EL (cell line): ENCODE measurements around the gene NCOA1.
A peak's percentile ranks its signal among the peaks of the same experiment; 100 is the strongest.

Experiments
- DNase-seq: peaks from one replicate; pipeline ENCODE4 v3.0.0-alpha.2; 2016

The NCOA1 gene

DNA sequence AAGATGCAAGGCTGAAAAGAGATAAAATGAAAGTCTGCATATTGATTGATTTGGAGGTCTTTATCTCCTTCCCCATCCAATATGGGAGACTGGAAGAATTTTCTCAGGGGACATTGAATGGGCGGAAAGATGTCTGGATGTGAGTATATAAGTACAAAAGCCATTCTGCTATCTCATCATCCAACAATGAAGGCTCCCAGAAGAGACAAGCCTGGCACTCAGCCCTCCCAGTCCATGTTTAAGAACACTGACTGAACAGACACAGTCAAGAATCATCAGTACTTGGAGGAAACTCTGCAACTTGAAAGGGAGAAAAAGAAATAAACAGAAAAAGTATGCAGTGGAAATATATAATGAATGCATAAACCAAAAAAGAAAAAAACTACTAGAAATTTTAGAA, 221.2 kb downstream of the NCOA1 start:
- DNase-seq, result no peak

DNA sequence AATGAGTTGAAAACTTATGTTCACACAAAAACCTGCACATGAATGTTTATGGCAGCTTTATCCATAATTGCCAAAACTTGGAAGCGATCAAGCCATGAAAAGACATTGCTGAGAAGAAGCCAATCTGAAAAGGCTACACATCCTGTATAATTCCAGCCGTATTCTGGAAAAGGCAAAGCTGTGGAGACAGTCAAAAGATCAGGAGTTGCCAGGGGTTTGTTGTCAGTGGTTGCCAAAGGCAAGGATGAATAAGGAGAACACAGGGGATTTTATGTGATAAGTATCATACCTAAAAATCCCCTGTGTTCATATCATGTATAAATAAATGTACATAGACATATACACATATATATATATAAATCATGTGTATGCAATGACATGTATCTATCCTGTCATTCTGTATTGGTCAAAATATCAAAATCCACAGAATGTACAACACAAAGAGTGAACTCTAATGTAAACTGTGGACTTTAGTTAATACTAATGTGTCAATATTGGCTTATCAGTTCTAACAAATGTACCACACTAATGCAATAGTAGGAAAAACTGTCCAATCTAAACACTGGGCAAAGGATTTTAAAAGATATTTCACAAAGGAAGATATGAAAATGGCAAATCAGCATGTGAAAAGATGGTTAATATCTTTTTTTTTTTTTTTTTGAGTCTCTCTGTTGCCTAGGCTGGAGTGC, 226.4 kb downstream of the NCOA1 start:
- DNase-seq, result no peak

GRCh38 chr2:24720310-24720709, 229.3 kb downstream of the NCOA1 start:
- no peak for DNase-seq

DNA sequence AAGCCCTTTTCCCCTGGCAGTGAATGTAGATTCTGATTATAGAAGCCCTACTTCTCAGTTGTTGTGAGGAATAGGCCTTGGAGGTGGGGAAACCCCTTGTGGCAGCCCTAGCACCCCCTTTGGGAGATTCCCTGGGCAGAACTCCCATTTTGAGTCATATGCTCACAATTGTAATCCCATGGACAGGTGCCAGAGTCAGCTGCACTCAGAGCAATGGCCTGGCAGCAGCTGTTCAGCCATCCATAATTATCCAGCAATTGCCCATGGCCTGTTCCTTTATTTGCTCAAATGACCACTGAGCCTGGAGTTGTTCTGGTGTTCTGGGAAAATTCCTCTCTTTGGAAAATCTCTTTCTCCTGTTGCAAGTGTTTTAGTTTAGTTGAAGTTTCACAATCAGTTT, 230.4 kb downstream of the NCOA1 start:
- DNase-seq, result peak; percentile 85

- peak; percentile 55 for DNase-seq
Measured at GRCh38 chr2:24722141-24722790, 231.2 kb downstream of the NCOA1 start.

DNA sequence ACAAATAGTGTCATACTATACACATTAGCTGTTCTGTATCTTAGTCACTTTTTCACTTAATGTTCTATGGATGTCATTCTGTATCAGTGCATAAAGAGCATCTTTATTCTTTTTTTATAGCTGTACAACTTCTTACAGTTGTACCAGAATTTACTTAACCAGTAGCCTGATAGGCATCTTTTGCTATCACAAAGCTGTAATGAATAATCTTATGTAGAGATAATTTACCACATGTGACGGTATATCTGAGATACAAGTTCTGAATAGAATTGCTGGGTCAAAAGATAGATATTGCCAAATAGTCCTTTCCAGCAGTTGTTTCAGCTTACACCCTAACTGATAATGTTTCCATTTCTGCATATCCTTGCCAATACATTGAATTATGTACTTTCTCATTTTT, 232.1 kb downstream of the NCOA1 start:
- DNase-seq, result no peak

GRCh38 chr2:24723665-24724064, 232.6 kb downstream of the NCOA1 start:
- DNase-seq, result no peak

DNA sequence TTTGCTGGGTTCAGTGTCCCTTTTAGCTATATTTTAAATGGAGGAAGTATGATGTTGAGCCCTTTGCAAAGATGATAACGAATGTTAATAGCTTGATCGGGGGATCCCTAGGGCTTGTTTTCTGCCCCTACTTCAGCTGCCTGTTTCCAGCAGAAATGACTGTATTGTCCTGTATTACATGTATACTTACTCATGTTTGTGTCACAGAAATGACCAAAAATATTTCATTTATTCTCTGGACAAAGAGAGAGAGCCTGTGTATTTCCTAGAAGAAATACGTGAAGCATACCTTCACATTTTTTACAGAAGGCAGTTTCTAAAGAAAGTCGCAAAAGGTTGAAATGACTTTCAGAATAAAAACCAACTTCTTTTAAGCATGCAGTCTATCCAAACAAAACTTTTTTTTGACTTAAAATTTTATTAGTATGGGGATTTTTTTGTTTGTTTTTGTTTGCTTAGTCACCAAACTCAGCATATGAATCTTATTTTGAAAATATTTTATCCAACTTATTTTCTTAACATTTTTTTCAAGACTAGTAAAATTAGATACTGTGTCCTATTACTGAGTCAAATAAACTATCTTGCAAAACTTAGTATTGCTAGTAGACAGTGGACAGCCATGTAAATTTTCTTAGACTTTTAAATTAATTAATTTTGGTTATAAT, 233.2 kb downstream of the NCOA1 start:
- peak; percentile 11 for DNase-seq

GRCh38 chr2:24725956-24726355, 234.9 kb downstream of the NCOA1 start:
- no peak for DNase-seq

GRCh38 chr2:24730481-24730880, 239.4 kb downstream of the NCOA1 start:
- DNase-seq, result peak; percentile 33

DNA sequence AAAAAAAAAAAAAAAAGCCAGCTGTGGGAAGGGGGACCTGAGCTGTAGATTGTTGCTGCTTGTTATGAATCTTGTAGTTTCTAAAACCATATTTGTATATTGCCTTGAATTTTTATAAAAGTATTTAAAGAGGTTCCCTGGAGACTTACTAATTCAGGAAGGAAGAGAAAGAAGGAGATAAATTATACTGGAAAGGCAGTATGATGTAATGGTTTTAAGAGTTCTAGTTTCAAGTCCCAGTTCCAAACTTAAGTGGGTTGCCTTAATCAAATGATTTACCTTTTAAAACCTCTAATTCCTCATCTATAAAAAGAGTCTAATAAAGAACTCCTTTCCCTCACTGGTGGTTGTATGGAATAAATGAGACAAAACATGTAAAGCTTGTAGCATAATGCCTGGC, 240.0 kb downstream of the NCOA1 start:
- DNase-seq, result no peak

GRCh38 chr2:24731923-24732322, 240.9 kb downstream of the NCOA1 start:
- DNase-seq, result peak; percentile 26

GRCh38 chr2:24734741-24735140, 243.7 kb downstream of the NCOA1 start:
- no peak for DNase-seq

- DNase-seq, result no peak
Measured at GRCh38 chr2:24739354-24740025, 248.4 kb downstream of the NCOA1 start.

DNA sequence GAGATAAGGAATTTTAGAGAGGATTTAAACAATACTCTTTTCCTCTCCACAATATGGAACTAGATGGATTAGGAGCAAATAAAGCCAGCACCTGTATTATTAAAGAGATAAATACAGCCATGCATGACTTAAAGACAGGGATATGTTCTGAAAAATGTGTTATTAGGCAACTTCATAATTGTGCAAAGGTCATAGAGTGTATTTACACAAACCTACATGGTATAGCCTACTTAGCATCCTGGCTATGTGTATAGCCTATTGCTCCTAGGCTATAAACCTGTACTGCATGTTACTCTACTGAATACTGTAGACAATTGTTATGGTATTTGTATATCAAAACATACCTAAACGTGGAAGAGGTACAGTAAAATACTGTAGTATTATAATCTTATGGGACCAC, 249.1 kb downstream of the NCOA1 start:
- no peak for DNase-seq

DNA sequence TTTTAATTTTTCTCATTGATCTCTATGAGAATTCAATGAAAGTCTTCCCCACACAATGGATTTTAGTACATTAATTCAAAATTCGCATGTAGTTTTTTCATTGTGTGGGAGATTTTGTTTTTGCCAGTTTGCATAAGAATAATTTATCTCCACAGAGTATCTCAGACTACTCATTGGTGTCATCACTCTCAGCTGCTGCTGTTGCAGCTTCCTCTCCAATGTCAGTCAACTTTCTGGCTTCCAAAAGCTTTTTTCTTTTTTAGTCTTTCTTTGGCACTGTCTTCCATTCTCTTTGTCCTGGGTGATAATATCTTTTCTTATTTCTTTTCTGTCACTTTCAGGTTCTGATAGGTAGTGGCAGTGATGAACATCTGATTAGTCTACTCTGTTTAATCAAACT, 251.7 kb downstream of the NCOA1 start:
- no peak for DNase-seq

- no peak for DNase-seq
Measured at GRCh38 chr2:24743924-24744323, 252.9 kb downstream of the NCOA1 start.

DNA sequence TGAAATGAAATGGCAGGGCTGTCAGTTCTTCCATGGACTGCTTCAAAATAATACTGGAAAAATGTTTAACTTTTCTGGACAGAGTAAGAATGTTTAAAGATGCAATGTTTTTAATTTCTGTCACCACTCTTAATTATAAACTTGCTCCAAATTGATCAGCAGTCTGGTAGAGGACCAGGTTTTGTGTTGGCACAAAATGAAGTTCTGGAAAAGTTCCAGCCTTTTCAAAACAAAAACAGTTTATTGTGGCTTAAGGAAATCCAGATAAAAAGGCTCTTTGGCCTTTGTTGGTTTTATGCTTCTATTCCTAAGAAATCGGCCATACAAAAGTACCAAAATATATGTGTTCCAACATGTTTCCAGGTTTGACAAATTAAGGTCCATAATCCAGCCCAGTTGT, 253.3 kb downstream of the NCOA1 start:
- no peak for DNase-seq

GRCh38 chr2:24745825-24746224, 254.8 kb downstream of the NCOA1 start:
- no peak for DNase-seq

DNA sequence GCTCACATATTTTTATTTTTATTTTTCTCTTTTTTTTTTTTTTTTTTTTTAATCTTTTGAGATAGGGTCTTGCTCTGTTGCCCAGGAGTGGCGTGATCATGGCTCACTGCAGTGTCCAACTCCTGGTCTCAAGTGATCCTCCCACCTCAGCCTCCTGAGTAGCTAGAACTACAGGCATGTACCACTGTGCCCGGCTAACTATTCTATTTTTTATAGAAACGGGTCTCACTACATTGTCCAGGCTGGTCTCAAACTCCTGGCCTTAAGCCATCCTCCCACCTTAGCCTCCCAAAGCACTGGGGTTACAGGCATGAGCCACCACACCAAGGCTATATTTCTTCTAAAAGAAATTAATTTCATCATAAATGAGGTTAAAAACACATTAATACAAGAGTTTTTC, 256.2 kb downstream of the NCOA1 start:
- no peak for DNase-seq

- no peak for DNase-seq
Measured at GRCh38 chr2:24749069-24749691, 258.1 kb downstream of the NCOA1 start.

GRCh38 chr2:24754985-24755705, 264.1 kb downstream of the NCOA1 start:
- no peak for DNase-seq

- no peak for DNase-seq
Measured at GRCh38 chr2:24756789-24757188, 265.7 kb downstream of the NCOA1 start.
